ENCODE results near the gene BCAN.

Gene BCAN

GRCh38 chr1:156700736-156701531 lies 59.0 kb downstream of the BCAN start:
- no peak for DNase-seq

GRCh38 chr1:156703336-156703735 lies 61.4 kb downstream of the BCAN start:
- DNase-seq, result no peak

DNA sequence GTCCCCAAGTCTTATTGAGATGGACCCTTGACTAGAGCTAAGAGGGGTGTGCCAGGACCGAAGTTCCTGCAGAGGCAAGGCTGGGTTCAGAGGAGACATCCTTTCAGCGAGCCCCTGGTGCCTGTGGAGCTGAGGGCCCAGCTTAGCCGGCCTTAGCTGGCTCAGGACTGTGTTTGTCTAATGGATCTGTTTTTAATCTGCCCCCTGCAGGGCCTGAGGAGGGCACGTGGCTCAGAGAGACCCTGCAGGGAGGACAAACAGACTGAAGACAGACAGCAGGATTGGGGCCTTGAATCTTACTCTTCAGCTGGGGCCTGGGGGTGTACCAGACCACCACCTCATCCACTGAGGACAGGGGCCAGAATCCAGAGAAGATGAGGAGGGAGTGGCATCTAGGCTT lies 61.8 kb downstream of the BCAN start:
- no peak for DNase-seq

DNA sequence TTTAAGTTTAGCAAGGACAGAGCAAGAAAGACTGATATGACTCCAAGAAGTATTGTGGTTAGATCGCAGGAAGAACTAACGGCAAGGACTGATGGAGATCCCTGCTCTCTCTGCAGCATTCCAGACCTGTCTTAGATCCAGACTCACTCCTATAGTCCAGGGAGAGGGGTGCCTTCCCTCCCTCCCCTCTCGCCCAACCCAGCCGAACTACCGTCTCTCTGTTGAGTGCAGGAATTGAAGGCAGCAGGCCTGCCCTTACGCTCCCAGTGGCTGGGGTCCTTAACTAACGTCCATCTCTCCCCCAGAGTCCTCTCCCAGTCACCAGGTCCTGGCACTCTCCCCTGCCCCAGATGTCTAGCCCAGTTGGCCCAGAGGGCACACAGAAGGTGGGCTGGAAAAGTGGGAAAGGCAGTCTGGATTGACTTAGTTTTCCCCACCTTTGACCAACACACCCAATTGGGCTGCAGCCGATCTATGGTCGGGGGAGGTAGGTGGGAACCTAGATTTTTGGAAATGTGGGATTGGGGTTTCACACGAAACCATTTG lies 62.3 kb downstream of the BCAN start:
- no peak for DNase-seq

DNA sequence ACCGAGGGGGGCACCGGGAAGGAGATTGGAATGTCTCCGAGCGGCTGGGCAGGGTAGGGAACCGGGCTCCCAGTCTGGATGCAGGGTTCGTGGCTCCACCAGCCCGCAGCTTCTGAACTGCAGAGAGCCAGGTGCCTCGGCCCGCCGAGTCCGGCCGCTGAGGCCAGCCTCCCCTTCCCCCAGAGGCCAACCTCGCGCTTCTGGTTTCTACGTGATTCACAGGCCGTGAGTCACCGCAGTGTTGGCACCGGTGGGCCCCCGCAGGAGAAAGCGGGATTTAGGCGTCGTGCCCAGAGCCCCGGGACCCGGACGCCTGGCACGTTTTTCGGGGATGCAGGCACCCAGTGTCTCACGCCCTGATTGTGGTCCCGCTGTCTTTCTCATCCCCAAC lies 63.0 kb downstream of the BCAN start:
- DNase-seq, result peak; percentile 65

DNA sequence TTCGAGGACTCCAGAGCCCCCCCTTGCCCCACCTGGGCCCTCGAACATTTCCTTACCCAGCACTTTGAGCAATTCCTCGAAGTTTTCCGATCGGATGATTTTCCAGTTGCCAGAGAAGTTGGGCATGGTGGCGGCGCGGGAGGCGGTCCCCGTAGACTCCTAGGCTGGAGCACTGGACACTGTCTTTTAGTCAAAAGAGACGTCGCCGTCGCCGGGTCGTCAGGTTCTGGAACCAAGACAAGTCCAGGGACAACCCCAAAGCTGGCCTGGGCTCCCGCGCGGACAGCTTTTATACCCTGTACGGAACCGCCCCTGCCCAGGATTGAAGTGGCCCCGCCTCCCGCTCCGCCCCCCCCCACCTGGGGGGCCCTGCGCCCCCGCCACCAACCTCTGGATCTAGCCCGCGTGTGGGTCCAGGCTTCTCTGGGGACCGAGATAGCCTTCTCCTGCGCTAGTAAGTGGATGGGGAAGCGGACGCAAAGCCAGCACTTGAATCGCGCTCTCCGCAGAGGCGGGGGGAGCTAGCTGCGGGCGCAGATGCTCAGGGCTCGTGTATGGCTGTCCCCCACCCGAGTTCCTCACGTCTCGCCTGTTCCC lies 63.5 kb downstream of the BCAN start, which contains the start of gene CRABP2:
TSS of gene CRABP2 (minus strand) at position 263 of the 597 bp plus-strand sequence. CDS start at position 126, 137 bp downstream.
- no peak for DNase-seq

- DNase-seq, result peak; percentile 93
Measured at GRCh38 chr1:156705918-156706656, 64.2 kb downstream of the BCAN start.

DNA sequence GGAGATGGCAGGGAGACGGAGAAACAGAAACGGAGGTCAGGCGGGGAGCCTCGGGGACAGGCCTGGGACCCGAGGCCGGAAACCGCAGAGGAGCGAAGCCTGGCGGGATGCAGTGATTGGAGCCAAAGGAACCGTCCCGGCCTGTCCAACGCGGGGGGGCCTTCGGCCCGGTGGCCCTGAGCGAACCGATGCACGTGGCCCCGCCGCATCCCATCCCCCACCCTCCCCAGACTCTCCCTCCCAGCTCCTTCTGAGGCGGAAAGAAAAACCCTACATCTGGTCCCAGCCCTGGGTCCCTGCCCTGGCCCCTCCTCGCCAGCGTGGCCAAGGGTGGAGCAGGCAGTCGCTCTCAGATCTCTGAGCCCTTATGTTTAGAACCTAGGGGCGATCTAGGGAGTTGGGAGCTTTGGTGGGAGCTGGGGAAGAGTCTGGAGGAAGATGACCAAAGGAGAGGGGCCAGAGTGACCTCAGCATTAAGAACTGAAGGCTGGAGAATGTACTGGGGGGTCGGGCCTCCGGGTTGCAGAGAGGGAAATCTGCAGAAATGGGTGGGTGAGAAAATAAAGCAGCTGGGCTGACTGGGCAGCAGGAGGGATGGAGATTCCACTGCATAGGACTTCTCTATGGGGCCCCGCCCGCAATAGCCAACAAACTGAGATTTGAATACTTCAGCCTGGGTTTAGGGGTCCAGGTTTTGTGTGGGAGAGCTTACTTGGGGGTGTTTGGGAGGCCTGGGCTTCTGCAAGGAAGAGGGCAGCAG lies 64.9 kb downstream of the BCAN start:
- no peak for DNase-seq

DNA sequence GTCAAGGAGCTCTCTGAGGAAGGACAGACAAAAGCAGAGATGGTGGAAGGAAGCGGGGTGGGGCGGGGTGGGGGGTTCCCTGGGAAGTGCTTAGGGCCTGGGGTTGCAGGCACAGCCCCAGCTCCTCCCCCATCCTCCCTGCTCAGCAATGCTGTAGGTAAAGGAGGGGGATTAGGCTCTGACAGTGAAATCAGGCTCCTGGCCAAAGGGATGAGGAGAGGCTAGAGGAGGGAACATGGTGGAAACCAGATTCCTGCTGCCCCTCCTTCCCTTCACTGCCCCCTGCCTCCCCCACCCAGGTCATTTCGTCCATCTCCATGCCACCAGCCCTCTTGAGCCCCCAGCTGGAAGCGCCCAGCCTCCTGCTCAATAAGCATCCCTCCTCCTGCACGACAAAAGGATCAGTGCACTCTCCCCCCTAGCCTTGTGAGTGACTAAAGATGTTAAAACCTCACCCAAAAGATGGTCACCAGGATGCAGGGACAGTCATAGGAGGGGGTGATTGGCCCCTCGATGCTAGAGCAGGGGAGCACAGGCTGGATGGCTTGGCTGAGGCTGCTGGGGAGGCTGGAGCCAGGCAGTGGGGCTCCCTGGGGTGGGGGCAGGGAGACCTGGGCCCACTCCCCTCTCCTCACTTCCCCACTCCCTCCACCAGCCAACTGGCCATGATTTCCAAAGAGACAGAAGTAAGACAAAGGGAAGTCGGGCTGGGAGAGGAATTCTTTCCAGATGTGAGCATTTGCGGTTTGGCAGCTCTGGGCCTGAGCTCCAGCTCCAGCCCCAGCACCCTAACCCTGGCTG lies 65.7 kb downstream of the BCAN start:
- DNase-seq, result no peak

GRCh38 chr1:156708218-156708661 lies 66.3 kb downstream of the BCAN start:
- no peak for DNase-seq

DNA sequence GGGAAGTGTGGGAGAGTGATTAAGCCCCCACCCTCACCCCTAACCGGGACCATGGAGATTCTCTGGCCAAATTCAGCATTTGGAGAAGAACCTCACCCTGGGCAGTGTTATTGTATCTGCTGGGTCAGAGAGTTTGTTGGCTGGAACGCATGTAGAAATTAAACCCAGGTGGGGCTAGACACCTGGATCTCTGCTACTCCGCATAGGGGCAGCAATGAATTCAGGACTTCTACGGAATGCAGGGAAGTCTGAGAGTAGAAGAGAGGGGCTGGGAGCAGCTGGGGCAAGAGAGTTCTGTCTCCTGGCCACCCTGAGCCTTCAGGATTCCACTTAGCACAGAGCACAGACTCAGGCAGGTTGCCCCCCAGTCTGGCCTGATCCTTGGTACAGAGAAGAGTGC lies 67.1 kb downstream of the BCAN start:
- no peak for DNase-seq

Measured in retina (tissue), 1 donor.